GM13976 (cell line): ENCODE results near the gene CD99.

Source experiments
- DNase-seq: peaks from one replicate; pipeline ENCODE4 v3.0.0; 2012; ENCODE audit warnings: low spot score
- in situ Hi-C: fragments of 300-500 bp; cut with MboI; formaldehyde crosslinking; loops from one replicate; pipeline ENCODE4 v1.12.0; 2022; ENCODE audit warnings: low sequenced_read_pairs, mixed read lengths, inconsistent platforms; ENCODE audit not compliant: unreplicated experiment
- TF ChIP-seq, protein P1 (sequence below): IDR thresholded peaks from 2 replicates; pipeline ENCODE4 v1.5.1; 2012; ENCODE audit warnings: borderline replicate concordance, mild to moderate bottlenecking; ENCODE audit not compliant: insufficient read depth; ENCODE audit errors: extremely low read depth, missing control alignments, control extremely low read depth

Gene CD99

GRCh38 chrX:2697741-2698299 lies 6.7 kb downstream of the CD99 start:
- TF ChIP-seq, protein P1, sequence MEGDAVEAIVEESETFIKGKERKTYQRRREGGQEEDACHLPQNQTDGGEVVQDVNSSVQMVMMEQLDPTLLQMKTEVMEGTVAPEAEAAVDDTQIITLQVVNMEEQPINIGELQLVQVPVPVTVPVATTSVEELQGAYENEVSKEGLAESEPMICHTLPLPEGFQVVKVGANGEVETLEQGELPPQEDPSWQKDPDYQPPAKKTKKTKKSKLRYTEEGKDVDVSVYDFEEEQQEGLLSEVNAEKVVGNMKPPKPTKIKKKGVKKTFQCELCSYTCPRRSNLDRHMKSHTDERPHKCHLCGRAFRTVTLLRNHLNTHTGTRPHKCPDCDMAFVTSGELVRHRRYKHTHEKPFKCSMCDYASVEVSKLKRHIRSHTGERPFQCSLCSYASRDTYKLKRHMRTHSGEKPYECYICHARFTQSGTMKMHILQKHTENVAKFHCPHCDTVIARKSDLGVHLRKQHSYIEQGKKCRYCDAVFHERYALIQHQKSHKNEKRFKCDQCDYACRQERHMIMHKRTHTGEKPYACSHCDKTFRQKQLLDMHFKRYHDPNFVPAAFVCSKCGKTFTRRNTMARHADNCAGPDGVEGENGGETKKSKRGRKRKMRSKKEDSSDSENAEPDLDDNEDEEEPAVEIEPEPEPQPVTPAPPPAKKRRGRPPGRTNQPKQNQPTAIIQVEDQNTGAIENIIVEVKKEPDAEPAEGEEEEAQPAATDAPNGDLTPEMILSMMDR, result no peak
- in situ Hi-C loops, result no loop called here
- no peak for DNase-seq

GRCh38 chrX:2698604-2699003 lies 7.5 kb downstream of the CD99 start:
- TF ChIP-seq, protein P1, result no peak
- in situ Hi-C loops, result no loop called here
- DNase-seq, result no peak

DNA sequence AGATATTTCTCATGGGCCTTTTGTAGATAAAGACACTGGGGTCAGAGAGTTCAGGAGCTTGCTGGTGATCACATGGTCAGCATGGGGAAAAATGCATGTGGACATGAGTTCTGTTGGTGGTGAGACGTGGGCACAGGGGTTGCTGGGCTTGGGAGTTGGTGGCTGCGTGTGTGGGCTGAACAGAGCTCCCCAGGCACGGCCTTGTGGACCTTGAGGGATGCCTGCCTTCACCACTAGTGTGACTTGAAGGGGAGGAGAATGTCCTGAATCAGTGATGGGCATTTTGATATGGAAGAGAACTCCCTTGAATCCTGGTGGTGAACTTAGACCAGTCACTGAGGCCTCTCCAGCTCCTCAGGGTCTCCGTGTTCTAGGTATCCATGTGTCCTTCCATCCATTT lies 8.9 kb downstream of the CD99 start:
- DNase-seq, result no peak
- in situ Hi-C loops, result no loop called here
- TF ChIP-seq, protein P1, result no peak

GRCh38 chrX:2700405-2701320 lies 9.6 kb downstream of the CD99 start:
- DNase-seq, result no peak
- TF ChIP-seq, protein P1, result no peak
- in situ Hi-C loops, result no loop called here

- no peak for DNase-seq
- in situ Hi-C loops, result no loop called here
- TF ChIP-seq, protein P1, result no peak
Measured at GRCh38 chrX:2701600-2701999, 10.5 kb downstream of the CD99 start.

GRCh38 chrX:2703991-2704369 lies 12.9 kb downstream of the CD99 start:
- in situ Hi-C loops, result no loop called here
- TF ChIP-seq, protein P1, result no peak
- DNase-seq, result no peak
